NCI-H748 treated with DMSO at 0.1 percent for 48 hours (cell line): ENCODE data around the gene IL13RA1.
"Not testable (repeated sequence)": the region's sequence is repeated elsewhere in the genome, so short reads cannot be mapped to it uniquely, and the experiment has no call there.

Source experiments
- DNase-seq: peaks from one replicate; lab custom pipeline; 2025; lab: John Stamatoyannopoulos, UW

The IL13RA1 gene

DNA sequence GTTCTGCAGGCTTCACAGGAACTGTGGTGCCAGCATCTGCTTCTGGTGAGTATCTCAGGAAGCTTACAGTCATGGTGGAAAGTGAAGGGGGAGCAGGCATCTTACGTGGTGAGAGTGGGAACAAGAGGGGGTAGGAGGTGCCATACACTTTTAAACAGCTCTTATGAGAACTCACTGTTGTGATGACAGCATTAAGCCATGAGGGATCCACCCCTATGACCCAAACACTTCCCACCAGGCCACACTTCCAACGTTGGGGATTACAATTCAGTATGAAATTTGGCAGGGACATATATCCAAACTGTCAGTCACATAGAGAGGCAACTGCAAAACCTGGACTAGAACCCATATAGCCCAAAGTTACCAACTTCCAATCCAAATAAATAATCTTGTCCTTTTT, 53.1 kb downstream of the IL13RA1 start:
- DNase-seq, result no peak

DNA sequence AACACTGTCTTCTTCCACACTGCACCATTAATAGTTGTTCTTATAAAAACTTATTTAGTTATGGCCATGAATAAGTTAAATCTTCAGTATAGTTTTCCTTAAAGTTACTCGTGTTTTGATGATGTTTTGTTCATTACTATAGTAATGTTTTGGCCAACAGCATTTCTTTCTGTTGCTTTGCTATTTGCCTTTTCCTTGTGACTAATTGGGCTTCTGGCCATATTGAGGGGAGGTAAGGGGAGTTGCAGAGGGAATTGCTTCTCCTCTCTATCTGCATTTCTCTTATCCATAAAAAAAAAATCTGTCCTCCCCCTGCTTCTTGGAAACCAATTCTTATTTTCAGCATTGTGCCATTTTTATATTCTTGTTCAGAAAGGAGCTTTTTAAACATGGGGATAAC, 53.5 kb downstream of the IL13RA1 start:
- DNase-seq, result no peak

DNA sequence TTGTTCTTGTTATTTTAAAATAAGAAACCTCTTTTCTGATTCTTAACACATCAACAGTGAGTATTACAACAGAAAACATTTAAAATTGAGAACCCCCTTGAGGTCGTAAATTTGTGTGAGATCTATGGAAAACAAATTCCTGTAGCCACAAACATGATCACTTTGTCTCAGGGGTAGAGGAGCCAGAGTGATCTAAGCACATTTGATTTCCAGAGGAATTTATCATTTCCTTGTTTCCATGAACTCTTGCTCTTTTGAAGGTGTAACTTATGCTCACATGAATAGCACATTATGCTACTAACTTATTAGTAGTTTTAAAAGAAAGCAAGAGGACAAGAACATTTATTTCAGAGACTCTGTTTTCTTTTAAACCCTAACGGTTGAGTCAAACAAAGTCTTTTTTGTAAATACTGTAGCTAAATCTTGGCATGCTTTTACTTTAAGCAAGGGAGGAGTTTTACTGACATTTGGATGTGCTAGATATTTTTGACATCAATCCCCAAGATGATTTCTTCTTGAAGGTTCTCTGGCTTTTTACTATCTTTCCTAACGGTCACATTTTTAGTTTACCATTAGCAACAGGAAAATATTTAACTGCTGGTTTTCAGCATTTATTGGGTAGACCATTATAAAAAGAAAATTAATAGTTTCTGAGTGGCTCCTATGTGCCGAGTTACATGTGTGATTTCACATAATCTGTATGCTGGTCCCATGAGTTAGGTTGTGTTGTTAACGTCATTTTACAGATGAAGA, 68.3 kb downstream of the IL13RA1 start:
- DNase-seq, result no peak

DNA sequence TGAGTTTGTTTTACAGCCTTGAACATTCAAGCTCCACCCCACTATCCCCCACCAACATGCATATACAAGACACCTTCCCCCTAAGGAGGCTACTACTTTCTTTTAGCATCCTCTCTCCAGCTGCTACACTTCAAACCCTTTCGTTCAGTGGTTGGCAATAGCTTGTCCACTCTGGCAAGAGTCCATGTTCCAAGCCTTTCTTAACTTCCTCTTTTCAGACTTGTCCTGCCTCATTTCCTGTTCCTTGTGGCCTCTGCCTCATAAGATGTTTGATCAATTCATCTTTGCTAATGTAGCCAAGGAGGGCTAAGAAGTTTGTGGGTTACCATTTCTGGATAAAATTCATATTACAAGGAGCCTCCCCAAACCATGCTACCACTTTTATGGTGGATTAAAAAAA, 75.5 kb downstream of the IL13RA1 start:
- no peak for DNase-seq

DNA sequence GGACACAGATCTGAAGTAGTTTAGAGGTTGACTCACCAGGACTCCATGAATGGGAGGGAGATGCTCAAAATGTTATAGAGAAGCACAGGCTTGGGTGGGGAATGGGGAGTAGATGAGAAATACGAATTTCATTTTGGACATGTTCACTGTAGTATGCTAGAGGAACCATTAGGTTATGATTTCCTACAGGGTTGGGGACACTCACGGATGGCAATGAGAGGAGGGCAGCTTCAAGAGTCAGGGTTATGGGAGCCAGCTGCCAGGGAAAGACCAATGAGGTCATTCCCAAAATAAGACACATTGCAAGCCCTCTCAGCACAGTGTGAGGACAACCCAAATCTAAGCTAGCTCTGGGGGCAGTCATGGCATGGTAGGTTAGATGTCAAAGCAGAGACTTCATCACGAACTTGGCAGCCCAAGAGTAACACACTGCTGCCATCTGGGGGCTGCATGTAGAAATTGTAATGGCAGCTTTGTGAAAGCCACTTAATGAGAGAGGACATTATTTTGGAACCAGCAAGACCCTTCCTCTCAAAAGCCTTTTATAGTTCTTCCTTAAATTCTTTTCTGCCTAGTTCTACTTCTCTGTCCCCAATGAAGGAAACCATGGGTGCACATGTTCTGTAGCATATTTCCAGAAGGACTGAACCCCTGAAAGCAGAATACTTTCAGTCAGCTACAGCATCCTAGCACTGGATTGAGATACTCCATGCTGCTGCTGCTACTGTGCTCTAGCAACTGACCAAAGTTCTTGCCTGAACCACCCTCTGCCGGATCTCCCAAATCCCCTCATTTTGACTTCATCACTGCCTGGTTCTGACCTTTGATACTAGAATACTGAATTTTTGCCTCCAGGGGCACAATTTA, 80.0 kb downstream of the IL13RA1 start:
- peak; percentile 66 for DNase-seq

DNA sequence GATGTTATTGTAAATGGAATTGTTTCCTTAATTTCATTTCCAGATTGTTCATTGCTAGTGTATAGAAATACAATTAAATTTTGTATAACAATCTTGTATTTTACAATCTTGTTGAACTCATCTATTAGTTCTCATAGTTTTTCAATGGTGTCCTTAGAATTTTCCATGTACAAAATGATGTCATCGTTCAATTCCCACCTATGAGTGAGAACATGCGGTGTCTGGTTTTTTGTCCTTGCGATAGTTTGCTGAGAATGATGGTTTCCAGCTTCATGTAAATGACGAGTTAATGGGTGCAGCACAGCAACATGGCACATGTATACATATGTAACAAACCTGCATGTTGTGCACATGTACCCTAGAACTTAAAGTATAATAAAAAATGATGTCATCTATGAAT, 89.9 kb downstream of the IL13RA1 start:
- not testable (repeated sequence) for DNase-seq

DNA sequence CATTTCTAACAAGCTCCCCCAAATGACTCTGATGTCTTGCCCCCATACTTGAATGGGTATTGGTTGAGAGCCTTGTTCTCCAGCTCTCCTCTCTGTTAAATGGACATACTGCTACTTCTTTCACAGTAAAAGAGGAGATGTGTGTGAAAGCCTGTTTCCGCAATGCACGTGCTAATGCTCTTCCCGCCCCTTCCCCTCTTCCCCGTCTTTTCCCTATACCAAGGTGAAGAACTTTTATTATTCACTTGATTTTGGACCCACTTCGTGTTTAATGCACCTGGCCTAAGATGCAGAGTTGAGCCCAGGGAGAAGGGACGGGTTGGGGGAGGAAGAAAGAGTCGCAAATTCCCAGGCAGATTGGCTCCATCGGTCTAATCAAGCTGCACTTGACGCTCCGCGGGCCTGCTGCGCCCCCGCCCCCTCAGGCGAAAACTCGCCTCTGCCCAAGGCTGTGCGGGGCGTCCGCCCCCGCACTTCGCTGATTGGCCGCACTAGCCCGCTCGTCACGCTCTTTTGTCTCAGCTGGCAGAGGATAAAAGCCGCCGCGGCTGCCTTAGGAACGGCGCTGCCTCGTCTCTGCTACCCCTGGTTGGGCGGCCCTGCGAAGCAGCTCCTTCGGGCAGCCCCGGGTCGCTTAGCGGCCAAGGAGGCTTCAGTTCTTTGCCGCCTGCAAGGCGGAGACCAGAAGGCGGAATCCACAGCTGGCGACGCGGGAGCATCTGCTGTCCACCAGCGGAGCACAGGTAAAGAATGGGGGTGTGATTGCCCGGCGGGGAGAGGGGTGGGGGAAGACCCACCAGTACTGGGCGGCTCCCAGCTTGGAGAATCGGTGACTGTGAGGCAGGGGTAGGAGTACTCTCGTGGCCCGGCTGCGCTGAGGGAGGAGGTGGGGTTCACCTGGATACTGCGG, 96.1 kb downstream of the IL13RA1 start, which contains the start of gene ZCCHC12:
TSS of gene ZCCHC12 (plus strand) at position 562 of the 910 bp plus-strand sequence. CDS start 1,421 bp downstream, outside the sequence.
- DNase-seq, result peak; percentile 85

DNA sequence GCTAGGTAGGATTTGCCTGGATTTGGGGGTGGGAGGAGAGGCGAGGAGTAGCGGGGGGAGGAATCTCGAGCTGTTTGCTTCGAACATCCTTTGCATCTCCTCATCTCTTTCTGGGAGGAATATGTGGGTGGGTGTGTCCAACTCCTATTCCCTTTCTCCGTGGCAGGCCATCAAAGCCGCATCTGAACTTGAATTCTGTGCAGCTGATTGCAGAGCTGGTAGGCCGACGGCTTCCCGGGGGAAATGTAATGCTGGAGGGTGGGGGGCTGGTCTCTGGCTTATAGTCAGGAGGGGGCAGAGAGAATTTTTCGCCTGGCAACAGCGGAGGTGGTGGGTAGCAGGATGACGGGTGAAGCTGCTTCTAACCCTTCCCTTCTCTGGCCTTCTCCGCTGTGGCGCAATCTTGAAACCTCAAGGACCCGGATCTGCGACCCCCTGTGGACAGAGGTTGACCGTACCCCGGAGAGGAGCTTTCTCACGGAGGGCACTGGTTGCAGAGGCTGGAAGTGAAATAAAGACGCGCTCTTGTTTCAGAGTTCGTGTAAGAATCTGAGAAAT, 96.8 kb downstream of the IL13RA1 start:
- DNase-seq, result no peak

DNA sequence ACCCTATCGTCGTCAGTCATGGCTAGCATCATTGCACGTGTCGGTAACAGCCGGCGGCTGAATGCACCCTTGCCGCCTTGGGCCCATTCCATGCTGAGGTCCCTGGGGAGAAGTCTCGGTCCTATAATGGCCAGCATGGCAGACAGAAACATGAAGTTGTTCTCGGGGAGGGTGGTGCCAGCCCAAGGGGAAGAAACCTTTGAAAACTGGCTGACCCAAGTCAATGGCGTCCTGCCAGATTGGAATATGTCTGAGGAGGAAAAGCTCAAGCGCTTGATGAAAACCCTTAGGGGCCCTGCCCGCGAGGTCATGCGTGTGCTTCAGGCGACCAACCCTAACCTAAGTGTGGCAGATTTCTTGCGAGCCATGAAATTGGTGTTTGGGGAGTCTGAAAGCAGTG, 97.8 kb downstream of the IL13RA1 start:
- no peak for DNase-seq

DNA sequence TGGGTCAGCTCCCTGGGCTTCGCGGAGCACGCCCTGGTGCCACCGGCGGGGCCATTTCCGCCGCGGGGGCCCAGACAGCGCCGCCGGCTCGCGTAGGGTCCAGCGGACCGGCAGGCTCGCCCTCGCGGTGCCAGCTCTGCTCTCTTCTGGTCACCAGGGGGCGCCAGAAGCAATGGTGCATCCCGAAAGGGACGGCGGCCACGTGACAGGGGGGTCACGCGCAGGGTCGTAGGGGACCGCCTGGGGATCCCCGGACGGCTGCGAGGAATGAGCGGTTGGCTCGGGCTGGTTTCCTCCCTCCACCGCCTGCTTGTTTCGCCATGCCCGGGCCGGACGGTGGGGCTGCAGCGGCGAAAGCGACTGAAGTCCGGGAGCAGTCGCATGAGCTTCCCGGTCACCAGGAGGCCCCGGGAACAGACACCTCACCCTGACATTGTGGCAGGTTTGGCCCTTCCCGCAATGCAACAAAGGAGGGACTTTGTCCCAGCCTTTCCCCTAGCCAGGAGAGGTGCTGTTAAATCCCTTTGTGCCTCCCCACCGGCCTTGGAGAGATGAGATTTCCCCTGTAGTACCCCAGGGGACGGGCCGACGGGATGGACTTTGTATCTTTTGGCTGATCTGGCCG, 112.0 kb downstream of the IL13RA1 start:
- DNase-seq, result peak; percentile 44
